GM06990 (cell line): ENCODE results near the gene SLC38A10.

Experiments used
- DNase-seq: peaks from one replicate; pipeline ENCODE4 v3.0.0-alpha.2; 2011; ENCODE audit not compliant: insufficient read length; ENCODE audit errors: extremely low read depth
- H3K27me3 ChIP-seq: replicated peaks from 2 replicates; pipeline ENCODE4 v1.6.0; 2011; ENCODE audit warnings: low read length; ENCODE audit not compliant: control insufficient read depth, insufficient read depth
- H3K36me3 ChIP-seq: 2 replicates; pipeline ENCODE4 v1.5.1; 2011; ENCODE audit warnings: low read length; ENCODE audit not compliant: control insufficient read depth, insufficient read depth
- H3K4me3 ChIP-seq: replicated peaks from 2 replicates; pipeline ENCODE4 v1.5.1; 2011; ENCODE audit warnings: low read depth, mild to moderate bottlenecking, control low read depth, low read length
- TF ChIP-seq, protein P1 (sequence below): IDR thresholded peaks from 2 replicates; pipeline ENCODE4 v1.5.1; 2011; ENCODE audit warnings: low read length, control low read depth, mild to moderate bottlenecking, inconsistent platforms; ENCODE audit not compliant: insufficient read depth, poor library complexity, severe bottlenecking

Gene SLC38A10

DNA sequence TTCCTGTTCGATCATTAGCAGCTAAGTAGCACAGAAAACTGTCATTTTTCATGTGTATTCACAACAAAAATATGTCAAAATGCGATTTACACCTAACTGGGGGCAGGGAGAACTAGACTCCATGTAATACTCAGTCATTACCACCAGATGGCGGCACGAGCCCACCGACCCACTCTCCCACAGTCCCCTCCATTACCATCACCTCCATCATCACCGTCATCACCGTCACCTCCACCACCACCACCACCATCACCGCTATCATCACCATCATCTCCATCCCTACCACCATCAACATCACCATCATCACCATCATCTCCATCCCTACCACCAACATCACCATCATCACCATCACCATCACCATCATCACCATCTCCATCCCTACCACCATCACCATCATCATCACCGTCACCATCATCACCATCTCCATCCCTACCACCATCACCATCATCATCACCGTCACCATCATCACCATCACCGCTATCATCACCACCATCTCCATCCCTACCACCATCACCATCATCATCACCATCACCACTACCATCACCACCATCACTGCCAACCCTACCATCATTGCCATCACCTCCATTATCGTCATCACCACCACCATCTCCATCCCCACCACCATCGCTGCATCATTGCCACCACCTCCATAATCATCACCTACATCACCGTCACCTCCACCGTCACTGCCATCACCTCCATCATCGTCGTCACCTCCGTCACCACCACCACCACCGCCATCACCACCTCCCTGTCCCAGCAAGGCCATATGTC lies 41.6 kb downstream of the SLC38A10 start:
- no peak for DNase-seq
- peaks cover 37% of the 10 kb centered on the region for H3K36me3 ChIP-seq

DNA sequence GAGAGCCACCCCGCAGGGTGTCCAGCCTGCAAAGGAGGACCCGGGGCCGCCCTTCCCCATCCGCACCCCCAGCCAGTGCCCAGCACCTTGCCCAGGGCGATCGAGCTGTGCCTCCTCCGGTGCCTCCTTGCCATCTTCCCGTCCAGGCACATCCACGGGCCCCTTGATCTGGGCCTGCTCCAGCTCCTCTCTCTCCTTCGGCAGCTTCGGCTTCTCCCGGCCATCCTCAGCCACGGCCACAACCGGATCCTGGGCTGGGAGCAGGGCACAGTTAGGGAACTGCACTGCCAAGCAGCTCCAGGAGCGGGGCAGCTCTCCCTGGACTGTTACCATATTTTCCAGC lies 42.1 kb downstream of the SLC38A10 start:
- Histone ChIP-seq H3K4me3 (no peak overlapping the region), H3K36me3 (peaks cover 36% of the 10 kb centered on the region), H3K27me3 (no peaks in the 10 kb centered on the region)
- DNase-seq, result no peak
- TF ChIP-seq, protein P1, sequence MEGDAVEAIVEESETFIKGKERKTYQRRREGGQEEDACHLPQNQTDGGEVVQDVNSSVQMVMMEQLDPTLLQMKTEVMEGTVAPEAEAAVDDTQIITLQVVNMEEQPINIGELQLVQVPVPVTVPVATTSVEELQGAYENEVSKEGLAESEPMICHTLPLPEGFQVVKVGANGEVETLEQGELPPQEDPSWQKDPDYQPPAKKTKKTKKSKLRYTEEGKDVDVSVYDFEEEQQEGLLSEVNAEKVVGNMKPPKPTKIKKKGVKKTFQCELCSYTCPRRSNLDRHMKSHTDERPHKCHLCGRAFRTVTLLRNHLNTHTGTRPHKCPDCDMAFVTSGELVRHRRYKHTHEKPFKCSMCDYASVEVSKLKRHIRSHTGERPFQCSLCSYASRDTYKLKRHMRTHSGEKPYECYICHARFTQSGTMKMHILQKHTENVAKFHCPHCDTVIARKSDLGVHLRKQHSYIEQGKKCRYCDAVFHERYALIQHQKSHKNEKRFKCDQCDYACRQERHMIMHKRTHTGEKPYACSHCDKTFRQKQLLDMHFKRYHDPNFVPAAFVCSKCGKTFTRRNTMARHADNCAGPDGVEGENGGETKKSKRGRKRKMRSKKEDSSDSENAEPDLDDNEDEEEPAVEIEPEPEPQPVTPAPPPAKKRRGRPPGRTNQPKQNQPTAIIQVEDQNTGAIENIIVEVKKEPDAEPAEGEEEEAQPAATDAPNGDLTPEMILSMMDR, result no peak

More for the DNA sequence above, 41.6 kb downstream of the SLC38A10 start:
- Histone ChIP-seq H3K4me3 (no peak overlapping the region), H3K27me3 (no peaks in the 10 kb centered on the region)
- TF ChIP-seq, protein P1, result peak; percentile 70

DNA sequence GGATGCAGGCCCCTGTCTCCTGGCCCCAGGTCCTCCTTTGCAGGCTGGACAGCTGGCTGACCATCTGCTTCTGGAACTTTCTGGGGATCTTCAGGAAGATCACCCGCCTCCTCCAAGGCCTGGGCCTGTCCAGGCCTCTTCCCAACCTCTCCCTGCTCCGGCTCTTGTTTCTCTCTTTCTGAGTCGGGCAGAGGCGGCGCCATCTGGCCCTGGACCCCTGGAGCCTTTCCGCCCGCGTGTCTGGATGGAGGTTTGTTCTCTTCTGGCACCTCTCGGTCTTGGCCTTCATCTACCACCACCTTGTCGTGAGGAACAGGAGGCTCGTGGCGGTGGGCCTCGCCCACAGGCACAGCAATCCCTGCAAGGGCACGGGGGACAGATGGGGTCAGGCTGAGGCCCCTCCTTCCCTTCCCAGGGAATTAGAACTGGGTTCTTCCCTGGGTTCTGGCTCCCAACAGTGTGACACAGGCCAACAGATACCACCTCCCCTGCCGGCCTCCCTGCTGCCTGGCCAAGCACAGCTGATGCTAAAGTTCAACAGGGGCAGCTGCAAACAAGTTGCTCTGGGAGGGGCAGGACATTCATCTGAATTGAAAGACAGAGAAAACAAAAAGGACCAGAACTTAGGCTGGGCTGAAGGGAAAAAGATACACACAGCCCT lies 42.7 kb downstream of the SLC38A10 start:
- Histone ChIP-seq H3K4me3 (no peak overlapping the region), H3K36me3 (peaks cover 32% of the 10 kb centered on the region), H3K27me3 (no peaks in the 10 kb centered on the region)
- TF ChIP-seq, protein P1, result no peak
- no peak for DNase-seq

DNA sequence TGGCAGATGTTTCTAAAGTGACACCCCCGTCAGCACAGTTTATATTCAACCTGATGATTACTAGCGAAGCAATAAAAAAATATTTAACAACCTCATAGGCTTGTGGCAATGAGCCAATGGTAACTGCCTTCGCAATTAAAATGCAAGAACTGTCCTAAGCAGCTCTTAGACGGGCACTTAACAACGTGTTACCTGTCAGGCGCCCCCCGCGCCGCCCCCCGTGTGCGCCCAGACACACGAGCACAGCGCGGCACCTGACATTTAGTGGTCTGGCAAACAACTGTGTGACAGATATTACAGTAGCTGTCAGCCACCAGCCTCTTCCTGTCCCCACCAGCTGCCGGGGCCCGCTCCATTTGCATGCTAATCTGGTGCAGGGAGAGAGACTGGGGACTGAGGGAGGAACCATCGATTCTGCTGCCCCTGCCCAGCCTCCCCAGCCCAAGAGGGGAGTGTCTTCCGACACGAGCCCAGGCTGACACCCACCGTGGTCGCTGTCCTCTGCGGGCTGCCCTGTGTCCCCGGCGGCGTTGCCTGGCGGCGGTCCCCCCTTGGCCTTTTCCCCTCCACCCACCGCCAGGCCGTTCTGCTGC lies 43.3 kb downstream of the SLC38A10 start:
- DNase-seq, result no peak
- no peak overlapping the region for H3K4me3 ChIP-seq

DNA sequence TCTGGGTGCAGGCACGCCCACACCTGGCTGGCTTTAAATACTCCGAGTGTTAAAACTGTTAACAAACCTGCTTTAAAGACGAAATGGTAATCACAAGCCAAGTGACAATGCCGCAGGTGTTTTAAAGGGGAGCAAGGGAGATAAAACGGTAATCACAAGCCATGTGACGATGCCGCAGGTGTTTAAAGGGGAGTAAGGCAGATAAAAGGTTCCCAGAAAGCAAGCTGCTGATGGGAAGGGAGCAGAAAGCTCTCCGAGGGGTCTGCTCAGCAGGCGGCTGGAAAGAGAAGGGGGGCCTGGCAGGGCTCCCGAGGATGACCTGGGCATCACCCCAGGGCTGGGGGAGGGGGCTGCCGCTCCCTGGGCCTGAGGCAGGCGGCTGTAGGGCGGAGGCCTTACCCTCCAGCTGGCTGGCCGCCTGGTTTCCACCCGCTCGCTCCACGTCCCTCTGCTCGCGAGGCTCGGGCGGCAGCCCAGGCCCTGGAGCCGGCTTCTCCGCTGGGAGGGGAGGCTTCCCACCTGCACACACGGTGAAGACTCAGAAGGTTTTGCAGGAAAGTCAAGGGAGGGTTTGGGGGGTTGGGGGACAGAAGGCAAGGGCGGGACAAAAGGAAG lies 43.9 kb downstream of the SLC38A10 start:
- TF ChIP-seq, protein P1, result no peak
- peaks cover 26% of the 10 kb centered on the region for H3K36me3 ChIP-seq
- no peak for DNase-seq
- H3K4me3 ChIP-seq, result no peak overlapping the region
- H3K27me3 ChIP-seq, result no peaks in the 10 kb centered on the region

More for the DNA sequence above, 43.3 kb downstream of the SLC38A10 start:
- H3K36me3 ChIP-seq, result peaks cover 28% of the 10 kb centered on the region
- no peaks in the 10 kb centered on the region for H3K27me3 ChIP-seq
- TF ChIP-seq, protein P1, result no peak
